CD4-positive, alpha-beta T cell (primary cell): Measurements from ENCODE around the gene MICALL2. TPM values are rescaled to one million over a fixed set of nuclear protein-coding genes. Genes with fewer than 3 reads are reported as not detected.

Experiments
- ATAC-seq: fragments of 200-7000 bp; cut with Tn5 transposase; one replicate; pipeline ENCODE4 v1.10.0; 2022; ENCODE audit warnings: mild to moderate bottlenecking; ENCODE audit not compliant: poor library complexity
- CTCF ChIA-PET: fragments of 350-600 bp; sonication (Branson Sonifier 250); formaldehyde crosslinking; loops from one replicate; lab custom pipeline; 2021; ENCODE audit warnings: antibody characterized with exemption, inconsistent platforms; lab: Charles Lee
- POLR2A ChIA-PET: fragments of 350-600 bp; sonication (Branson Sonifier 250); formaldehyde crosslinking; loops from one replicate; lab custom pipeline; 2021; ENCODE audit warnings: antibody characterized with exemption, inconsistent platforms; lab: Charles Lee
- DNase-seq, 14 experiments: peaks; one replicate each; pipeline ENCODE4 v3.0.0-alpha.2; 2013 to 2020; ENCODE audit warnings: mixed read lengths in 2 of 14
- H3K27ac ChIP-seq, 2 donors: one replicate each; pipeline versions ENCODE4 v1.5.1 to v1.7.0; 2013; ENCODE audit warnings: low read length in 2 of 2, low read depth in 1 of 2, mild to moderate bottlenecking in 1 of 2
- H3K27me3 ChIP-seq, 2 experiments: 1 replicate in 1 of 2; 2 replicates in 1 of 2; pipeline versions ENCODE4 v1.6.1 to v1.7.0; 2013; ENCODE audit warnings: low read length in 2 of 2, control low read depth in 1 of 2, mild to moderate bottlenecking in 1 of 2, moderate library complexity in 1 of 2; ENCODE audit not compliant: insufficient read depth in 2 of 2, control insufficient read depth in 1 of 2
- H3K36me3 ChIP-seq: one replicate; pipeline ENCODE4 v1.6.1; 2013; ENCODE audit warnings: low read length, control low read depth; ENCODE audit not compliant: insufficient read depth
- H3K4me1 ChIP-seq: one replicate; pipeline ENCODE4 v1.6.1; 2013; ENCODE audit warnings: low read length, control low read depth; ENCODE audit not compliant: insufficient read depth
- H3K4me3 ChIP-seq: one replicate; pipeline ENCODE4 v1.5.1; 2013; ENCODE audit warnings: mild to moderate bottlenecking, low read length, moderate library complexity
- H3K9me3 ChIP-seq, 2 experiments: 1 replicate in 1 of 2; 2 replicates in 1 of 2; pipeline versions ENCODE4 v1.6.1 to v1.7.0; 2013; ENCODE audit warnings: low read length in 2 of 2, mild to moderate bottlenecking in 2 of 2, control low read depth in 1 of 2, moderate library complexity in 1 of 2; ENCODE audit not compliant: control insufficient read depth in 1 of 2, insufficient read depth in 1 of 2
- H3K27ac Mint-ChIP-seq: one replicate; pipeline ENCODE4 v1.8.0; 2020; ENCODE audit warnings: mixed read lengths
- H3K27me3 Mint-ChIP-seq: one replicate; pipeline ENCODE4 v1.8.0; 2021; ENCODE audit warnings: mixed read lengths
- H3K36me3 Mint-ChIP-seq: one replicate; pipeline ENCODE4 v1.8.0; 2021; ENCODE audit warnings: low read depth, mixed read lengths
- H3K4me1 Mint-ChIP-seq: one replicate; pipeline ENCODE4 v1.8.0; 2021; ENCODE audit warnings: low read depth, mixed read lengths
- H3K4me3 Mint-ChIP-seq: one replicate; pipeline ENCODE4 v1.8.0; 2020; ENCODE audit warnings: mild to moderate bottlenecking, mixed read lengths
- H3K9me3 Mint-ChIP-seq: one replicate; pipeline ENCODE4 v1.8.0; 2020; ENCODE audit warnings: mixed read lengths
- CTCF ChIP-seq: fragments of 200-600 bp; IDR thresholded peaks from one replicate; pipeline ENCODE4 v1.8.0; 2022; ENCODE audit warnings: antibody characterized with exemption, mild to moderate bottlenecking
- intact Hi-C, 2 experiments: fragments of 100-400 bp; cut with DNase I in 1 of 2; cut with micrococcal nuclease in 1 of 2; formaldehyde crosslinking; loops; one replicate each; pipeline versions ENCODE4 v1.15.1 to v1.9.0; 2023 to 2025; cut with DNase I, micrococcal nuclease
- total RNA-seq, 174 experiments: library from RNA in 2 of 174; stranded (reverse) in 2 of 174; gene quantifications; one replicate each; pipeline ENCODE4 v1.2.3 and lab custom pipeline; 2021 to 2026

The MICALL2 gene
- total RNA-seq, 2 experiments from 2014 or later = 1.9 to 2.2 TPM

DNA sequence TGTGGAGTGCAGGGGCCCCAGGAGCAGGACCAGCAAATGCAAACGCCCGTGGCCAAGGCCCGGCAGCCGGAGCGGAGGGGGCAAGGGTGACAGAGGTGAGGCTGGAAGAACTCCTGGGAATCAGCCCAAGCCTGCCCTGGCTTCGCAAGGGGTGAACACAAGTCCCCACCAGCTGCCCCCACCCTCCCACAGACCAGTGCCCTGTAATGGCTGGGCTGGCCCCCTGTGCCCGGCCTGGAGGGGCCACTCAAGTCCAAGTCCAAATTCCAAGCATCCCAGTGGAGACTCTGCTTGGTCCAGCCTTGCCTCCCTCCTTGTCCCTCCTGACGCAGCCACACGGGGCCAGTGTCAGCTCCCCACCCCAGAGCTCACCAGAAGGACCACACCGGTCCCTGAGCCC, 28.0 kb downstream of the MICALL2 start:
- intact Hi-C loops = loop anchor here in 1 of 2 experiments (5.0 kb wide), 1 partner anchor 239 kb away; no protein-coding TSS in a partner anchor
- no peaks in the 10 kb centered on the region for H3K36me3 ChIP-seq
- H3K4me1 Mint-ChIP-seq = peaks cover 5% of the 10 kb centered on the region
- ATAC-seq (no peak), DNase-seq (no peak)
- H3K9me3 ChIP-seq = no peaks in the 10 kb centered on the region
- TF ChIP-seq CTCF = no peak
- H3K9me3 Mint-ChIP-seq = no peaks in the 10 kb centered on the region
- peaks cover 5% of the 10 kb centered on the region for H3K27me3 Mint-ChIP-seq
- H3K36me3 Mint-ChIP-seq = no peaks in the 10 kb centered on the region
- POLR2A ChIA-PET = no interaction called here
- H3K4me3 ChIP-seq = no peak overlapping the region
- peaks cover 0 to 11% of the 10 kb centered on the region in 2 experiments for H3K27me3 ChIP-seq
- peaks cover 9% of the 10 kb centered on the region for H3K4me1 ChIP-seq
- H3K4me3 Mint-ChIP-seq = no peak overlapping the region
- H3K27ac ChIP-seq = no peak overlapping the region
- CTCF ChIA-PET = no interaction called here
- no peak overlapping the region for H3K27ac Mint-ChIP-seq

GRCh38 chr7:1430056-1430845, 29.0 kb downstream of the MICALL2 start:
- no peak for DNase-seq
- Histone ChIP-seq H3K4me1 (peaks cover 9% of the 10 kb centered on the region), H3K4me3 (no peak overlapping the region), H3K27ac (no peak overlapping the region), H3K9me3 (no peaks in the 10 kb centered on the region), H3K36me3 (no peaks in the 10 kb centered on the region), H3K27me3 (peaks cover 0 to 11% of the 10 kb centered on the region in 2 experiments)
- ChIA-PET POLR2A (no interaction called here), CTCF (no interaction called here)
- Mint-ChIP-seq H3K36me3 (no peaks in the 10 kb centered on the region), H3K4me3 (no peak overlapping the region), H3K27ac (no peak overlapping the region), H3K9me3 (no peaks in the 10 kb centered on the region), H3K27me3 (peaks cover 9% of the 10 kb centered on the region), H3K4me1 (peaks cover 5% of the 10 kb centered on the region)
- intact Hi-C loops = loop anchor here in 1 of 2 experiments (5.0 kb wide), 1 partner anchor 238 kb away; no protein-coding TSS in a partner anchor
- no peak for ATAC-seq
- no peak for TF ChIP-seq CTCF

DNA sequence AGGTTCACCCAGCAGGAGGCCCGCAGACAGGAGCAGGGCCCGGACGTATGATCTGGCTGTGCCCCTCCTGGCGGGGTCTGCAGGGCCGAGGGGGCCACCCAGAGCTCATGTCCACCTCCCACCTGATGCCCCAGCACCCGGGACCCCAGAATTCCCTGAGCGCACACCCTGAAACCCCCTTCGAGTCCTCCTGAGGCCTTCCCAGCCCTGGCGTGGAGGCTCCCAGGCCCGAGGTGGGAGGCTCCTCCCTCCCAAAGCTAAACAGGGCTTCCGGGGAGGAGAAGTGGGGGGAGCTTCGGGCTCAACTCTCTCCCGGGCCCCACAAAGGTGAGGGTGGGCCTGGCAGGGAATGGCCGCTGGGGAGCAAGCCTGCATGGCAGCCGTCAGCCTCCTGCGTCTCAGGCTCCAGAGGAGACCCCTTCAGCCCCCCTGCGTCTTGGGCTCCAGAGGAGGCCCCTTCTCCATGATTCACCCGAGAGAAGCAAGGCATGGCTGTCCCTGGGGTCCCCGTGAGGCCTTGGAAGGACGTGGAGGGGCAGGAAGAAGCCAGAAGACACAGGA, 30.2 kb downstream of the MICALL2 start:
- ChIA-PET POLR2A (no interaction called here), CTCF (no interaction called here)
- DNase-seq (no peak), ATAC-seq (no peak)
- Mint-ChIP-seq H3K27me3 (peaks cover 13% of the 10 kb centered on the region), H3K36me3 (no peaks in the 10 kb centered on the region), H3K4me3 (no peak overlapping the region), H3K4me1 (peaks cover 5% of the 10 kb centered on the region), H3K9me3 (no peaks in the 10 kb centered on the region), H3K27ac (no peak overlapping the region)
- Histone ChIP-seq H3K9me3 (no peaks in the 10 kb centered on the region), H3K27ac (no peak overlapping the region), H3K4me3 (no peak overlapping the region), H3K27me3 (peaks cover 0 to 11% of the 10 kb centered on the region in 2 experiments), H3K36me3 (no peaks in the 10 kb centered on the region), H3K4me1 (peaks cover 9% of the 10 kb centered on the region)
- intact Hi-C loops = no loop called here
- TF ChIP-seq CTCF = no peak
